HEK293 (cell line): Measurements from ENCODE around the gene TAF11L14.

Source experiments
- CTCF ChIA-PET: fragments of 350-600 bp; formaldehyde crosslinking; extraction: SDS; loops from one replicate; lab custom pipeline; 2021; ENCODE audit warnings: antibody characterized with exemption; lab: Yijun Ruan, JAX
- POLR2A ChIA-PET: fragments of 300-600 bp; formaldehyde crosslinking; extraction: SDS; loops from one replicate; lab custom pipeline; 2020; ENCODE audit warnings: antibody characterized with exemption, inconsistent platforms; lab: Yijun Ruan, JAX
- H3K27ac ChIP-seq: fragments of 200-500 bp; sonication (Bioruptor generic); 2 replicates; pipeline ENCODE4 v1.5.1; 2014; ENCODE audit warnings: low read depth, low read length, control low read depth, inconsistent platforms; ENCODE audit errors: extremely low read depth
- H3K36me3 ChIP-seq, 2 experiments: fragments of 200-500 bp in 1 of 2; sonication (Bioruptor generic) in 1 of 2; 1 replicate in 1 of 2; 2 replicates in 1 of 2; pipeline ENCODE4 v1.5.1; 2014 to 2017; ENCODE audit warnings: inconsistent platforms in 2 of 2, low read length in 2 of 2; ENCODE audit not compliant: control insufficient read depth in 2 of 2, insufficient read depth in 1 of 2
- H3K4me1 ChIP-seq: fragments of 200-500 bp; sonication (Bioruptor generic); 2 replicates; pipeline ENCODE4 v1.5.1; 2014; ENCODE audit warnings: mild to moderate bottlenecking, low read length, inconsistent platforms; ENCODE audit not compliant: control insufficient read depth, insufficient read depth
- H3K4me3 ChIP-seq: 2 replicates; pipeline ENCODE4 v1.5.1; 2011; ENCODE audit warnings: low read depth, mild to moderate bottlenecking, control low read depth, low read length, moderate library complexity
- H3K9me3 ChIP-seq: fragments of 200-500 bp; sonication (Bioruptor generic); 2 replicates; pipeline ENCODE4 v1.5.1; 2014; ENCODE audit warnings: low read depth, low read length, inconsistent platforms; ENCODE audit not compliant: control insufficient read depth, insufficient read depth
- BCL6B ChIP-seq: fragments of 450-650 bp; formaldehyde crosslinking; IDR thresholded peaks from 2 replicates; pipeline ENCODE4 v1.5.1; 2017; ENCODE audit warnings: missing biosample characterization, missing genetic modification characterization
- HOXC10 ChIP-seq: sonication (generic); formaldehyde crosslinking; IDR thresholded peaks from 2 replicates; pipeline ENCODE4 v1.8.1; 2023; ENCODE audit warnings: mild to moderate bottlenecking, missing genetic modification reagents
- KLF10 ChIP-seq: fragments of 450-650 bp; IDR thresholded peaks from 2 replicates; pipeline ENCODE4 v1.5.1; 2018; ENCODE audit warnings: missing biosample characterization, mild to moderate bottlenecking, missing genetic modification characterization
- SCRT1 ChIP-seq: fragments of 450-650 bp; formaldehyde crosslinking; IDR thresholded peaks from 2 replicates; pipeline ENCODE4 v1.5.1; 2016; ENCODE audit warnings: missing biosample characterization, missing genetic modification characterization, borderline replicate concordance
- SCRT2 ChIP-seq: fragments of 450-650 bp; formaldehyde crosslinking; IDR thresholded peaks from 2 replicates; pipeline ENCODE4 v1.5.1; 2016; ENCODE audit warnings: missing biosample characterization, missing genetic modification characterization
- SP2 ChIP-seq: fragments of 450-650 bp; formaldehyde crosslinking; IDR thresholded peaks from 2 replicates; pipeline ENCODE4 v1.5.1; 2016; ENCODE audit warnings: missing biosample characterization, missing genetic modification characterization
- SP3 ChIP-seq: fragments of 450-650 bp; formaldehyde crosslinking; IDR thresholded peaks from 2 replicates; pipeline ENCODE4 v1.5.1; 2016; ENCODE audit warnings: missing biosample characterization, missing genetic modification characterization
- YY2 ChIP-seq: fragments of 450-650 bp; formaldehyde crosslinking; IDR thresholded peaks from 2 replicates; pipeline ENCODE4 v1.5.1; 2016; ENCODE audit warnings: missing biosample characterization, missing genetic modification characterization
- ZNF10 ChIP-seq: fragments of 450-650 bp; formaldehyde crosslinking; IDR thresholded peaks from 2 replicates; pipeline ENCODE4 v1.5.1; 2017; ENCODE audit warnings: missing biosample characterization, missing genetic modification characterization
- ZNF169 ChIP-seq: fragments of 450-650 bp; formaldehyde crosslinking; IDR thresholded peaks from 2 replicates; pipeline ENCODE4 v1.5.1; 2016; ENCODE audit warnings: missing biosample characterization, missing genetic modification characterization
- ZNF174 ChIP-seq: fragments of 450-650 bp; formaldehyde crosslinking; IDR thresholded peaks from 2 replicates; pipeline ENCODE4 v1.5.0; 2017; ENCODE audit warnings: missing biosample characterization, mild to moderate bottlenecking, missing genetic modification characterization
- ZNF184 ChIP-seq: fragments of 450-650 bp; IDR thresholded peaks from 2 replicates; pipeline ENCODE4 v1.5.1; 2018; ENCODE audit warnings: missing biosample characterization, mild to moderate bottlenecking, missing genetic modification characterization
- ZNF223 ChIP-seq: fragments of 450-650 bp; formaldehyde crosslinking; IDR thresholded peaks from 2 replicates; pipeline ENCODE4 v1.5.1; 2016; ENCODE audit warnings: missing biosample characterization, missing genetic modification characterization
- ZNF391 ChIP-seq: fragments of 450-650 bp; formaldehyde crosslinking; IDR thresholded peaks from 2 replicates; pipeline ENCODE4 v1.5.1; 2016; ENCODE audit warnings: low read depth, missing biosample characterization, missing genetic modification characterization, borderline replicate concordance
- ZNF514 ChIP-seq: fragments of 450-650 bp; formaldehyde crosslinking; IDR thresholded peaks from 2 replicates; pipeline ENCODE4 v1.5.1; 2016; ENCODE audit warnings: missing biosample characterization, missing genetic modification characterization
- ZNF747 ChIP-seq: fragments of 450-650 bp; formaldehyde crosslinking; IDR thresholded peaks from 2 replicates; pipeline ENCODE4 v1.5.1; 2016; ENCODE audit warnings: missing biosample characterization, missing genetic modification characterization
- ZNF776 ChIP-seq: fragments of 450-650 bp; formaldehyde crosslinking; IDR thresholded peaks from 2 replicates; pipeline ENCODE4 v1.5.0; 2017; ENCODE audit warnings: missing biosample characterization, missing genetic modification characterization, borderline replicate concordance

The TAF11L14 gene

DNA sequence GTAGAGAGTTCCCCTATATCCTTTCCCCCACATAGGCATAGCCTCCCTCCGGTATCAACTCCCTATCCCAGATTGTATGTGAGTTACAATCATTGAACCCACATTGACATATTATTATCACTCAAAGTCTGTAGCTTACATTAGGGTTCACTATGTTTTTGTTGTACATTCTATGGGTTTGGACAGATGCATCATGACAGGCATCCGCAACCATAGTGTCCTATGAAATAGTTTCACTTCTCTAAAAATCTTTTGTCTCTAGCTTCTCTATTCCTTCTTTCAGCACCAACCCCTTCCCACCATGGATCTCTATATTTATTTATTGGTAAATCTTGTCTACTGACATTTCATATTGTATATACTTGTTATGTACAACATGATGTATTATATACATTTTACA is 31.6 kb downstream of the TAF11L14 start:
- Histone ChIP-seq H3K27ac (no peak overlapping the region), H3K4me3 (no peak overlapping the region), H3K4me1 (no peaks in the 10 kb centered on the region), H3K9me3 (no peaks in the 10 kb centered on the region), H3K36me3 (no peaks in the 10 kb centered on the region)
- CTCF ChIA-PET = interaction anchor here (0.6 kb wide), 2 partner anchors 50 to 111 kb away, joined by 3 read pairs; no protein-coding TSS in a partner anchor
- TF ChIP-seq KLF10 (tag by site-specific recombination) (no peak), ZNF514 (tag by site-specific recombination) (no peak), SCRT1 (no peak), ZNF184 (tag by site-specific recombination) (no peak), HOXC10 (no peak)
- POLR2A ChIA-PET = no interaction called here

DNA sequence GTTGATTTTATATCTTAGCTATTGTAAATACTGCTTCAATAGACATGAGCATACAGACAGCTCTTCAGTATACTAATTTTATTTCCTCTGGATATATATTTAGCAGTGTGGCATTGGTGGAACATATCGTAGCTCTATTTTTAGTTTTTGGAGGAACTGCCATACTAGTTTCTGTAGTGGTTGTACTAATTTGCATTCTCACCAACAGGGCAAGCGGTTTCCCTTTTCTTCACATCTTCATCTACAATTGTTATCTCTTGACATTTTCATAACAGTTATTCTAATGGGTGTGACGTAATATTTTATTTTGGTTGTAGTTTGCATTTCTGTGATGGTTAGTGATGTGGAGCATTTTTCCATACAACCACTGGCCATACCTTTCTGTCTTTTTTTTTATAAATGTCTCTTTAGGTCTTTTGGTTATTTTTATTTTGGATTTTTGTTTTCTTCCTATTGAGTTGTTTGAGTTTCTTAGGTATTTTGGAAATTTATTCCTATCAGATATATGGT is 32.5 kb downstream of the TAF11L14 start:
- Histone ChIP-seq H3K4me3 (no peak overlapping the region), H3K4me1 (no peaks in the 10 kb centered on the region), H3K27ac (no peak overlapping the region), H3K36me3 (no peaks in the 10 kb centered on the region), H3K9me3 (no peaks in the 10 kb centered on the region)
- ChIA-PET CTCF (no interaction called here), POLR2A (no interaction called here)
- TF ChIP-seq ZNF174 (tag by site-specific recombination) (no peak), SP3 (tag by site-specific recombination) (no peak)

DNA sequence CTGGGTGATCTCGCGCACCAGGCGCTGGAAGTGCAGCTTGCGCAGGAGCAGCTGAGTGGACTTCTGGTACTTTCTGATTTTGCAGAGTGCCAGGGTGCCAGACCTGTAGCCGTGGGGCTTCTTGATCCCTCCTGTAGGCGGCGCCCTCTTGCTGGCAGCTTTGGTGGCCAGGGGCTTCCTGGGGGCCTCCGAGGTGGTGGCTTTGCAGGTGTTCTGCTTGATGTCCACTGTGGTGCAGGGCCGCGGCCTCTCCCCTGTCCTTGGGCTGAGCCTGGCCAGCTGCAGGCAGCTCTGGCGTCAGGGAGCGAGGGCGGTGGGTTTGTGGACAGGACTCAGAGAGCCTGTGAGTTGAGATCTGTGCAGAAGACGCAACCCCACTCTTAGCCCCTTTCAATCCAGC is 36.1 kb downstream of the TAF11L14 start:
- CTCF ChIA-PET = interaction anchor here (0.5 to 1.1 kb wide), 3 partner anchors 14 to 49 kb away, joined by 3 read pairs; no protein-coding TSS in a partner anchor
- TF ChIP-seq YY2 = no peak
- TF ChIP-seq ZNF10 (tag by site-specific recombination) = no peak
- no peak for TF ChIP-seq ZNF747 (tag by site-specific recombination)
- no peak for TF ChIP-seq ZNF776
- no peak for TF ChIP-seq ZNF391
- TF ChIP-seq ZNF169 = no peak
- no peak for TF ChIP-seq BCL6B (tag by site-specific recombination)
- no peak for TF ChIP-seq ZNF223 (tag by site-specific recombination)
- no peak for TF ChIP-seq SCRT2 (tag by site-specific recombination)
- TF ChIP-seq, all 188 proteins: peak for 0
- POLR2A ChIA-PET = no interaction called here
- peaks cover 2% of the 10 kb centered on the region; the same call in 1 of the 2 replicates for H3K9me3 ChIP-seq
- no peaks in the 10 kb centered on the region for H3K4me1 ChIP-seq
- no peak overlapping the region for H3K4me3 ChIP-seq
- no peak overlapping the region for H3K27ac ChIP-seq
- no peaks in the 10 kb centered on the region for H3K36me3 ChIP-seq

DNA sequence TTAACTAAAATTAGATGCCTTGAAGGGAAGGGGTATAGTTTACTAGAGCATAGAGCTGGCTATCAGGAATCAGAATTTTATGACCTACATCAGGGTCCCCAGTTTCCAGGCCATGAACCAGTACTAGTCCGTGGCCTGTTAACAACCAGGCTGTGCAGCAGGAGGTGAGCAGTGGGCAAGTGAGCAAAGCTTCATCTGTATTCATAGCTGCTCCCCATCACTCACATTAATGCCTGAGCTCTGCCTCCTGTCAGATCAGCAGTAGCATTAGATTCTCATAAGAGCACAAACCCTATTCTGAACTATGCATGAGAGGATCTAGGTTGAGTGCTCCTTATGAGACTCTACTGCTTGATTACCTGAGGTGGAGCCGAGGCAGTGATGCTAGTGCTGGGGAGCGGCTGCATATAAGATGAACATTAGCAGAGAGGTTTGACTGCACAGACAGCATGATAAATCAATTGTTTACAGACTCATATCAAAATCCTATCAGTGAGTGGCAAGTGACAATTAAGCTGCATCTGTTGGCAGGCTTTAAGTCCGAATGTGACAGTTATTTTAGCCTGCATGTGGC is 44.6 kb downstream of the TAF11L14 start:
- no peaks in the 10 kb centered on the region for H3K36me3 ChIP-seq
- no peak overlapping the region for H3K27ac ChIP-seq
- peaks cover 2% of the 10 kb centered on the region; the same call in 1 of the 2 replicates for H3K9me3 ChIP-seq
- no peak for TF ChIP-seq ZNF184 (tag by site-specific recombination)
- no peak for TF ChIP-seq SP2
- no peaks in the 10 kb centered on the region for H3K4me1 ChIP-seq
- no peak overlapping the region for H3K4me3 ChIP-seq
- POLR2A ChIA-PET = no interaction called here
- CTCF ChIA-PET = no interaction called here
